Stimulated activated memory B cell treated with anti-CD40 and anti-IgM and Interleukin-4, amounts not matched to agents 10 μg/mL and 1 μg/mL and 100 μg/mL, for 72 hours (primary cell): ENCODE measurements around the gene FATE1.

Experiments
- ATAC-seq: fragments of 150-1000 bp; cut with Tn5 transposase; 2 replicates; pipeline ENCODE4 v1.10.0; 2021
- H3K27ac Mint-ChIP-seq: one replicate; pipeline ENCODE4 v1.8.0; 2022; ENCODE audit warnings: mild to moderate bottlenecking, mixed read lengths
- H3K27me3 Mint-ChIP-seq: one replicate; pipeline ENCODE4 v1.8.0; 2022; ENCODE audit warnings: mixed read lengths
- H3K36me3 Mint-ChIP-seq: one replicate; pipeline ENCODE4 v1.8.0; 2022; ENCODE audit warnings: mixed read lengths
- H3K4me1 Mint-ChIP-seq: one replicate; pipeline ENCODE4 v1.8.0; 2022; ENCODE audit warnings: mixed read lengths
- H3K4me3 Mint-ChIP-seq: one replicate; pipeline ENCODE4 v1.8.0; 2022; ENCODE audit warnings: mild to moderate bottlenecking, moderate library complexity, mixed read lengths
- H3K9me3 Mint-ChIP-seq: one replicate; pipeline ENCODE4 v1.8.0; 2022; ENCODE audit warnings: mixed read lengths

The FATE1 gene

DNA sequence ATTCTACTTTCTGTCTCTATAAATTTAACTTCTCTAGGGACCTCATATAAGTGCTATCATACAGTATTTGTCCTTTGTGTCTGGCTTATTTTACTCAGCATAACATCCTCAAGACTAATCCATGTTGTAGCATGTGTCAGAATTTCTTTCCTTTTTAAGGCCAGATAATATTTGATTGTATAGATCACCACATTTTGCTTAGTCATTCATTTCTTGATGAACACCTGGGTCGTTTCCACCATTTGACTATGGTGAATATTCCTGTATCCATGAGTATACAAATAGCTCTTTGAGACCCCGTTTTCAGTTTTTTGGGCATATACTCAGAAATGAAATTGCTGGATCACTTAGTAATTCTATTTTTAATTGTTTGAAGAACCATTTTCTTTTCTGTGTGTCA is 30.7 kb downstream of the FATE1 start:
- Mint-ChIP-seq H3K9me3 (no peaks in the 10 kb centered on the region), H3K36me3 (no peaks in the 10 kb centered on the region), H3K4me3 (no peak overlapping the region), H3K27me3 (peaks cover 11% of the 10 kb centered on the region), H3K4me1 (no peaks in the 10 kb centered on the region), H3K27ac (no peak overlapping the region)
- no peak for ATAC-seq

DNA sequence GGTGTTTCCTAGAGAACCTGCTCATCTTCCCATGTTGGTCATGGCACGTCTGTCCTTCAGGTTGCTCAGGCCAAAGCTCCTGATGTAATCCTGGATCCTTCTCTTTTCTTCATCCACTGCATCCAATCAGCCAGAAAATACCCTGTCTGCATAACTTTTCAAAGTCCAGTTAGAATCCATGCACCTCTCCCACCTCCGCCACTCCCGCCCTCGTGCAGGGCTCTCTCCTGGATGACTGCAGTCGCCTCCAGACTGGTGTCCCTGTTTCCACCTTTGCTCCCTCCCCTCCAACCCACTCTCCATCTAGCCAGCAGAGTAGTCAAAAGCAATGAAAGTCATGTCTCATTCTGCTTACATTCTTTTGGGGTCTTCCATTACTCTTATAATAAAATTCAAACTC is 34.7 kb downstream of the FATE1 start:
- no peaks in the 10 kb centered on the region for H3K36me3 Mint-ChIP-seq
- H3K4me1 Mint-ChIP-seq: no peaks in the 10 kb centered on the region
- peaks cover 2% of the 10 kb centered on the region for H3K9me3 Mint-ChIP-seq
- no peak overlapping the region for H3K4me3 Mint-ChIP-seq
- H3K27ac Mint-ChIP-seq: no peak overlapping the region
- ATAC-seq: no peak
- H3K27me3 Mint-ChIP-seq: peaks cover 11% of the 10 kb centered on the region

DNA sequence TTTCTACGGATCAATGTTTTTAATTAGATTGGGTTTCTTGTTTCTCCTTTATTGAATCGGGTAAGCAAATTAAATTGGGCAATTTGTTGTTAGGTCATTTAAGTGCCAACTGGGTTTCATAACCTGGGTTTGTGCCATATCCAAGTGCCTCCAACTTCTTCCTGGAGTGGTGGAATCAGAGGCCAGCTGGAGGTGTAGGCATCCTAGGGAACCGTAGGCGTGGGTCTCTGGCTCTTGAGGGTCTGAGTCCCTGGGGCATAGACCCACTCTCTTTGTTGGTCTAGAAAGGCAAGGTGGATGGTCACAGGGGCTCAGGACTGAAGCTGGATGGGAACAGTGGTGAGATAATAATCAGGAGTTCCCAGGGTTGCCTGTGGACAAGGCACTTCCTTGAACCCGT is 37.0 kb downstream of the FATE1 start:
- Mint-ChIP-seq H3K4me1 (no peaks in the 10 kb centered on the region), H3K36me3 (no peaks in the 10 kb centered on the region), H3K4me3 (no peak overlapping the region)

DNA sequence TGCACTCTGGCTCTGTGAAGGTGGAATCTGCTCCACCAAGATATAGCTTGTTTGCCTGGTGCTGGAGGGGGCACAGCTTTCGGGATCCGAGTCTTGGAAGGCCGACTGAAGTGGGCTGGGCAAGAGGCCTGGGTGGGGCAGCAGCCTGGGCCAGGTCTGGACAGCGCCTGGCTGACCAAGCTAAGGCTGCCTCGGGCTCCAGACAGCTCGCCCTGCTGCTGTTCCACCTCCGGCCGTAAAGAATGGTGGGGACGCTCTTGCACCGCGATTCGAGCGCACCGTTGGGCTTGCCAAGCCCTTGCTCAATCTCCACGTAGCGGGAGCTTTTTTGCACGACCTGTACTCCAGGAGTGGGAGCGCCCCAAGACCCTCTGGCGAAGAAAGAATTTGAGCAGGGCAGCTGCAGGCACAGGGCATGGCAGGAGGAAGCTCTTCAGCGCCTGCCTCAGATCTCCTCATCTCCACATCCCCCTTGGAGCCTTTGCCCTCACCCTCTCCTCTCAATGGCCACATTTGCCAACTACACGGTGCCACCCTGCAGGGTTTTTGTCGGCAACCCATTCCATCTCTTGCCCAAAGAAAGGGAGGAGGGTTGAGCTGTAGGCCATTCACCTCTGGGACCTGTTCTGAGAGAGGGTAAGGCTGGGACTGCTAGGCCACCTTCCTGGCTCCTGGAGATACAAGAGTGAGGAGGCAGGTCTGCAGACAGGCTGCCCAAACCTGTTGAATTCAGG is 37.6 kb downstream of the FATE1 start:
- no peaks in the 10 kb centered on the region for H3K36me3 Mint-ChIP-seq
- peaks cover 23% of the 10 kb centered on the region for H3K27me3 Mint-ChIP-seq
- ATAC-seq: no peak
- no peak overlapping the region for H3K27ac Mint-ChIP-seq
- no peaks in the 10 kb centered on the region for H3K4me1 Mint-ChIP-seq
- no peak overlapping the region for H3K4me3 Mint-ChIP-seq
- H3K9me3 Mint-ChIP-seq: peaks cover 2% of the 10 kb centered on the region

More for the DNA sequence above, 37.0 kb downstream of the FATE1 start:
- Mint-ChIP-seq H3K9me3 (peaks cover 2% of the 10 kb centered on the region), H3K27ac (no peak overlapping the region), H3K27me3 (peaks cover 23% of the 10 kb centered on the region)
- no peak for ATAC-seq

DNA sequence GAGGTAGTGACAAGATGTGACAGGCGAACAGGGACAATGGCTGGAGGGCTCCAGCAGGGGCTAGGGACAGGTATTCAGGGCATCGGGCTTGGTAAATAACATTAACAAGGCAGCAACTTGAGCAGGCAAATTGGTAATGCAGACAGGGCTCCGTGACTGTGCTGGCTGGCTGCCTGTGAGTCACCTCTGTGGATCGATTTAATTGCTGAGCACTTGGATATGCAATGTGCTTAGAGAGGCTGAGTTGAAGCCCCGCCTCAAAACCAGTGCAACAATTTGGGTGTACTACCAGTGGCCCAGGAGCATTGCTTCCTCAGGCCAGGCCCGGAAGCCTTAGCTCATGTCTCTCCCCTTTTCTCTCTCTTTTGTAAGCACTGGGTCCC is 38.2 kb downstream of the FATE1 start:
- Mint-ChIP-seq H3K36me3 (no peaks in the 10 kb centered on the region), H3K27ac (no peak overlapping the region), H3K4me1 (no peaks in the 10 kb centered on the region), H3K27me3 (peaks cover 23% of the 10 kb centered on the region), H3K9me3 (peaks cover 2% of the 10 kb centered on the region), H3K4me3 (no peak overlapping the region)
- no peak for ATAC-seq

DNA sequence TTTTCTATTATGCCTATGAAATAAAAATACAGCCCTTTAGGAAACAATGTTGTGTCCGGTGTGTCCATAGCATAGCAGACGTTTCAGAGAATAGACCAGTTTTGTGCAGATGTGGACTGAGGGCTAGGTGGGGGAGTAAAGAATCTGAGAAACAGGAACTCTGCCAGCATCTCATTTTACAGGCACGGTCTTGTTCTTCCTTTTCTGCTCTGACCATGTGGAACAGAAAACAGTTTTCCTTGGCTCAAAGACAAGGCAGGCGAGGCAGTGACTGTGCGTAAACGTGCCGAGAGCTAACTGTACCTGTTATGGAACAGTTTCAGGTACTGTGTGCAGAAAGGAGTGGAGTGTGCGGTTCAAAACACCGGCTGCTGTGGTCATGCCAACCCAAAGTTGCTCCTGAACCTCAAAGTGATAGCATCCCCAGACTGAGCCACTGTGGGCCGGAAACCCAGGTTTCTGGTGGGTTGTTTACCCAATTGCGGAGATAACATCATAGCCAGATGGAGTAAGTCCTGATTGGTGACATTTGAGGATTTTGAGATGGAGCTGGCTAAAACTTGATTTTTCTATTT is 38.9 kb downstream of the FATE1 start:
- Mint-ChIP-seq H3K27ac (no peak overlapping the region), H3K4me3 (no peak overlapping the region), H3K9me3 (peaks cover 2% of the 10 kb centered on the region), H3K36me3 (no peaks in the 10 kb centered on the region), H3K27me3 (peaks cover 23% of the 10 kb centered on the region), H3K4me1 (no peaks in the 10 kb centered on the region)
- no peak for ATAC-seq

DNA sequence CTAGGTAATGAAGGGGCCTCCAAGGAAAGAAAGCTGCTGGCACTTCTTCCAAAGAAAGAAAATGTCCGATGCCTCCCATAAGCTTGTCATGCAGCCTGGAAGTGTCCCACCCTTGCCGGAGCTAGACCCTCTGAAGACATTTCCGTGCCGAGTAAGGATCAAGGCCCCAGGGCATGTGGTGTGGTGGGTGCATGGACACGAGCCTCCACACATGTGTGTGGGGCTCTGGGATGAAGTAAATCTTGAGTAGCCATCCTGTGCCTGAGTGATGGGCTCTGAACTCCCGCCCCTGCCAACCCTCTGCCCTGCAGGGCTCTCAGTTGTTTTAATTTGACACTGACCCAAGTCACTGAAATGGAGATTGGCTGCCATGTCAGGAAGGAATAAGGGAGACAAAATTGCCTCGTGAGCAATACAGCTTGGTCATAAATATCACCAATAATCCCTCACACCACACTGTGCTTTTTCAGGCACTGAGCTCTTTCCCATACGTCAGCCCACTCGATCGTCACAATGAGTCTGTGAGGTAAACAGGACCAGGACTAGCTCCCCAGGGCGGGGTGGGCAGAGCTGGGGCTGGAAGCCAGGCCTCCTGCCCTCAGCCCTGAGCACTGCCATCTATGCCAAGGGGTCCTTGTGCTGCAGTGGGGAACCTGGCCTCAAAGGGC is 43.3 kb downstream of the FATE1 start:
- ATAC-seq: no peak
- no peak overlapping the region for H3K4me3 Mint-ChIP-seq
- H3K27me3 Mint-ChIP-seq: peaks cover 12% of the 10 kb centered on the region
- H3K9me3 Mint-ChIP-seq: peaks cover 2% of the 10 kb centered on the region
- H3K27ac Mint-ChIP-seq: no peak overlapping the region
- no peaks in the 10 kb centered on the region for H3K36me3 Mint-ChIP-seq
- H3K4me1 Mint-ChIP-seq: no peaks in the 10 kb centered on the region

DNA sequence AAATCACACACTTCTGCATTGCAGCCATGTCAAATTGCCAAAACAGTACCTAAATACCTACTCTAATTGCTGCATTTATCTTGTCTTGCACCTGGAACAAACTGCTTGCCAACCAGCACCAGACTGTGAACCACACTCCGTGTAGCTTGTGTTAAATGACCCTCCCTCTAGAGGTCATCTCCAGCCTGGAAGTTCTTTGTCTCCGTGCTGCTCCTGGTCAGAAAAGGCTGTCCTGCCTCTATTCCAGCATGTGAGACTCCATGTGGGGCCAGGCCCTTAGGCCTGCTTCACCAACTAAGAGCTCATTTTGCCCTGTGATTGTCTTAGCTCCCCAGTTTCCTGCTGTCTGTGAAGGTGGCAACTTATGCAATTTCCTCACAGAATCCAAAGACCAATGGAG is 47.0 kb downstream of the FATE1 start:
- no peaks in the 10 kb centered on the region for H3K27me3 Mint-ChIP-seq
- no peaks in the 10 kb centered on the region for H3K4me1 Mint-ChIP-seq
- H3K4me3 Mint-ChIP-seq: no peak overlapping the region
- no peaks in the 10 kb centered on the region for H3K9me3 Mint-ChIP-seq
- H3K36me3 Mint-ChIP-seq: no peaks in the 10 kb centered on the region
- no peak overlapping the region for H3K27ac Mint-ChIP-seq
- ATAC-seq: no peak

DNA sequence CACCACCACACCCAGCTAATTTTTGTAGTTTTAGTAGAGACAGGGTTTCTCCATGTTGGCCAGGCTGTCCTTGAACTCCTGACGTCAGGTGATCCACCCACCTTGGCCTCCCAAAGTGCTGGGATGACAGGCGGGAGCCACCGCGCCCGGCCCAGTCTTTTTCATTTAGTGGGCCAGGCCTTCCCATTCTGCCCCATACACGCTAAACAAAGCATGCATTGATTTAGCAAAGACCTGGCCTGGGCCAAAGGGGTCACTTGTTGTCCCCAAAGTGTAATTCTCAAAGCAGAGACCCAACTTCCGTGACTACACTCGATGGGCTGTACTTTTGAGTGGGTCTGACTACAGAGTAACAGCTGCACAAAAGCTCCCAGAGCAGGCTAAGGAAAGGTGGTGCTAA is 47.9 kb downstream of the FATE1 start:
- H3K4me1 Mint-ChIP-seq: no peaks in the 10 kb centered on the region
- ATAC-seq: no peak
- H3K27ac Mint-ChIP-seq: no peak overlapping the region
- H3K9me3 Mint-ChIP-seq: no peaks in the 10 kb centered on the region
- H3K4me3 Mint-ChIP-seq: no peak overlapping the region
- no peaks in the 10 kb centered on the region for H3K27me3 Mint-ChIP-seq
- H3K36me3 Mint-ChIP-seq: no peaks in the 10 kb centered on the region

DNA sequence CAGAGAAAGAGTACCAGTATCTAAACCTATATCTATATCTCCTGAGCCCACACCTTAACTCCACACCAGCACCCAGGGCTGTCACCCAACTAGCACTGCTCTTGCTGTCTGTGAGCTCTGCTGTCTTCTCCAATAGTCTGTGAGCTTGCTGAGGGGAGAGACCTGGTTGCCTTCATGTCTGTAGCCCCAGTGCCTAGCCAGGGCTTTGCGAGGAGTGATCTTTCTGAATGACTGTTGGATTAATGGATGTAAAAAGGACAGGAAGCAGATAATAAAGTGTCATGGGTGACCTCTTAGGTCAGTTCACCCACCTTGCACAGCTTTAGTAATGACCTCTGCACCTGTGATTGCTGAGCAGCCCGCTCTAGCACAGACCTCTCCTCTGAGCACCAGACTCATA is 49.2 kb downstream of the FATE1 start:
- Mint-ChIP-seq H3K36me3 (no peaks in the 10 kb centered on the region), H3K27me3 (no peaks in the 10 kb centered on the region), H3K4me1 (no peaks in the 10 kb centered on the region), H3K27ac (no peak overlapping the region), H3K4me3 (no peak overlapping the region), H3K9me3 (no peaks in the 10 kb centered on the region)
- ATAC-seq: no peak

DNA sequence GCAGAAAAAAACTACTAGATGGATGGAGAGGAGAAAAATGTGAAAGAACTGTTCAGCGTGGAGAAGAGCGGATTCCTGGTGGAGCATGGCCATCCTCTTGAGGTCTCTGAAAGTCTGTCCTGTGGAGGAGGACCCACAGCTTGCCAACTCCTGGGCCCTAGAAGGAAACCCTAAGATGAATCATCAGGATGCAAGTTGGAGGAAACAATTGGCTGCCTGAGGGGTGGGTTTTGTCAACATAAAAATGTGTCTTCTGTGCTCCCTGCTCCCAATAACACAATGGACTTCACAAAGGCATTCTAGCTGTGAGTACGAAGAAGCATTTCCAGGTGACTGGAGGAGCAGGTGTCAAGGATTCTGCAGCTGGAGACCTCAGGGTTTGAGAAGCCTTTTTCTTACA is 55.9 kb downstream of the FATE1 start:
- H3K27ac Mint-ChIP-seq: no peak overlapping the region
- ATAC-seq: no peak
- H3K9me3 Mint-ChIP-seq: no peaks in the 10 kb centered on the region
- H3K27me3 Mint-ChIP-seq: peaks cover 7% of the 10 kb centered on the region
- no peaks in the 10 kb centered on the region for H3K36me3 Mint-ChIP-seq
- H3K4me3 Mint-ChIP-seq: no peak overlapping the region
- H3K4me1 Mint-ChIP-seq: no peaks in the 10 kb centered on the region
